Measurements from ENCODE around the gene OR3A3. TPM values are rescaled to one million over a fixed set of nuclear protein-coding genes. Genes with fewer than 3 reads are reported as not detected.

Gene OR3A3
- total RNA-seq, 4 donors from 2014 or later, result not detected

DNA sequence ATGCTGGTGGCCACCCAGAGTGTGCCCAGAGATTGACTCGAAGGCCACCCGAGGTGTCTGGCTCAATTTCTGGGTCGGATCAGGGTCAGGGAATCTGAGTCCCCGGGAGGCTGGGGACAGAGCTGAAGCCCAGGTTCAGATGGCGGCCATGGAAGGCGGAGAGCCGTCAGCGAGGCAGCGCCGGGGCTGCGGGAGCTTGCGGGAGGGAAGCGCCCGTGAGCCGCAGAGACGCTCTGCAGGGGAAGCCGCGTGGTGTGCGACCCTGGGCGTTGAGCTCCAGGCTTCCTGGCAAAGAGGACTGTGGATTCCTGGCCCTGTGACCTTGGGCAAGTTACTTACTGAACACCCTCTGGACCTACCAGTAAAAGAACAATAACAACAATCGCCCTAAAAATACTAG is 61.0 kb downstream of the OR3A3 start:
- TF ChIP-seq POLR2A (IDR thresholded peaks at IDR 0.05) (no peak), EP300 (IDR thresholded peaks at IDR 0.05) (no peak)
- TF ChIP-seq, protein P1, sequence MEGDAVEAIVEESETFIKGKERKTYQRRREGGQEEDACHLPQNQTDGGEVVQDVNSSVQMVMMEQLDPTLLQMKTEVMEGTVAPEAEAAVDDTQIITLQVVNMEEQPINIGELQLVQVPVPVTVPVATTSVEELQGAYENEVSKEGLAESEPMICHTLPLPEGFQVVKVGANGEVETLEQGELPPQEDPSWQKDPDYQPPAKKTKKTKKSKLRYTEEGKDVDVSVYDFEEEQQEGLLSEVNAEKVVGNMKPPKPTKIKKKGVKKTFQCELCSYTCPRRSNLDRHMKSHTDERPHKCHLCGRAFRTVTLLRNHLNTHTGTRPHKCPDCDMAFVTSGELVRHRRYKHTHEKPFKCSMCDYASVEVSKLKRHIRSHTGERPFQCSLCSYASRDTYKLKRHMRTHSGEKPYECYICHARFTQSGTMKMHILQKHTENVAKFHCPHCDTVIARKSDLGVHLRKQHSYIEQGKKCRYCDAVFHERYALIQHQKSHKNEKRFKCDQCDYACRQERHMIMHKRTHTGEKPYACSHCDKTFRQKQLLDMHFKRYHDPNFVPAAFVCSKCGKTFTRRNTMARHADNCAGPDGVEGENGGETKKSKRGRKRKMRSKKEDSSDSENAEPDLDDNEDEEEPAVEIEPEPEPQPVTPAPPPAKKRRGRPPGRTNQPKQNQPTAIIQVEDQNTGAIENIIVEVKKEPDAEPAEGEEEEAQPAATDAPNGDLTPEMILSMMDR (IDR thresholded peaks at IDR 0.05), result no peak
- no peaks in the 10 kb centered on the region for H3K36me3 ChIP-seq
- H3K4me1 ChIP-seq, result peaks cover 5 to 23% (median 13%) of the 10 kb centered on the region in 4 donors
- H3K27ac ChIP-seq, result no peak overlapping the region
- H3K27me3 ChIP-seq, result no peaks in the 10 kb centered on the region
- no peak overlapping the region for H3K4me3 ChIP-seq
- DNase-seq (ENCODE audit: low spot score in 2 of 2), result no peak
- H3K9me3 ChIP-seq, result no peaks in the 10 kb centered on the region
- 92 to 93% methylated on average over 21 of the region's 21 CpGs for WGBS, 2 donors

Small RNA genes lying within 50 kb of the gene (small RNA-seq; reads per million reads assigned to genes)
- not detected for gene OR1AC1P

Other genes starting within 250 kb of the OR3A3 start
- not detected for gene OR1A2, start 213.9 kb upstream of the OR3A3 start, total RNA-seq
- gene OR1A1, start 203.7 kb upstream of the OR3A3 start, total RNA-seq, result not detected
- 1 to 10 TPM in 1 of 4 donors, under 1 TPM in 1, not detected in 2; 0.63 to 2.4 TPM for gene OR3A1, start 113.0 kb upstream of the OR3A3 start, total RNA-seq
- 1 to 10 TPM in 1 of 4 donors, not detected in 3; 1.1 TPM for gene OR3A2, start 25.1 kb upstream of the OR3A3 start, total RNA-seq
- not detected for gene OR1E1, start 13.0 kb upstream of the OR3A3 start, total RNA-seq
- 1 to 10 TPM in 1 of 4 donors, not detected in 3; 1.0 TPM for gene OR1E2, start 22.5 kb downstream of the OR3A3 start, total RNA-seq
- gene SPATA22, start 60.4 kb downstream of the OR3A3 start, total RNA-seq, result 1 to 10 TPM in 2 of 4 donors, under 1 TPM in 2; 0.39 to 2.7 (median 1.2) TPM
- gene ASPA, start 64.6 kb downstream of the OR3A3 start, total RNA-seq, result 10 to 100 TPM in 3 of 4 donors, 1 to 10 TPM in 1; 7.8 to 19.2 (median 15.4) TPM
- gene TRPV3, start 146.4 kb downstream of the OR3A3 start, total RNA-seq, result 10 to 100 TPM in 1 of 4 donors, 1 to 10 TPM in 3; 4.2 to 21.4 (median 9.7) TPM
- 10 to 100 TPM; 11.3 to 31.5 (median 12.1) TPM for gene TRPV1, start 198.0 kb downstream of the OR3A3 start, total RNA-seq
- 10 to 100 TPM; 17.5 to 29.6 (median 22.5) TPM for gene SHPK, start 224.9 kb downstream of the OR3A3 start, total RNA-seq
- gene CTNS, start 225.4 kb downstream of the OR3A3 start, total RNA-seq, result 10 to 100 TPM; 42.9 to 62.1 (median 50.6) TPM